GM12878 (cell line): ENCODE measurements around the gene OR8D1. TPM values are rescaled to one million over a fixed set of nuclear protein-coding genes. Genes with fewer than 3 reads are reported as not detected.

ENCODE experiments used
- ATAC-seq: fragments of 200-7000 bp; cut with Tn5 transposase; 3 replicates; pipeline ENCODE4 v1.9.1; 2020; ENCODE audit warnings: mild to moderate bottlenecking, moderate library complexity
- BruUV-seq: library from RNA; stranded (reverse); fragments of 400-500 nt; replicated peaks from 2 replicates; lab custom pipeline; 2021; lab: Mats Ljungman, UMichigan
- CTCF ChIA-PET: fragments of 300-600 bp; sonication (Branson Sonifier 250); formaldehyde crosslinking; extraction: SDS; loops from one replicate; lab custom pipeline; 2021; ENCODE audit warnings: inconsistent platforms; lab: Yijun Ruan, JAX
- POLR2A ChIA-PET: fragments of 350-600 bp; formaldehyde crosslinking; extraction: SDS; loops from one replicate; lab custom pipeline; 2021; ENCODE audit warnings: inconsistent platforms; lab: Charles Lee
- RAD21 ChIA-PET: fragments of 300-600 bp; sonication (Branson Sonifier 250); formaldehyde crosslinking; loops from one replicate; lab custom pipeline; 2023; ENCODE audit warnings: antibody characterized with exemption; ENCODE audit not compliant: unreplicated experiment; lab: Charles Lee
- SMC1A ChIA-PET: fragments of 300-600 bp; sonication (Branson Sonifier 250); formaldehyde crosslinking; loops from one replicate; lab custom pipeline; 2023; ENCODE audit not compliant: unreplicated experiment, uncharacterized antibody; lab: Charles Lee
- DNase-seq: peaks from one replicate; pipeline ENCODE4 v3.0.0-alpha.2; 2011; ENCODE audit warnings: low read depth, low spot score
- FAIRE-seq: peaks from 3 replicates; lab custom pipeline; 2011; peaks lifted over from hg19 to GRCh38; lab: Jason Lieb, UNC
- H2AFZ ChIP-seq: 2 replicates; pipeline ENCODE4 v1.6.0; 2011; ENCODE audit warnings: low read depth, low read length, control low read depth; ENCODE audit not compliant: control insufficient read depth
- H3K27ac ChIP-seq: 2 replicates; pipeline ENCODE4 v1.5.1; 2011; ENCODE audit warnings: control low read depth; ENCODE audit not compliant: control insufficient read depth, insufficient read depth
- H3K27me3 ChIP-seq, 2 experiments: replicated peaks in 1 of 2; 2 replicates each; pipeline versions ENCODE4 v1.6.0 to v1.6.1; 2011; ENCODE audit warnings: low read length in 1 of 2; ENCODE audit not compliant: control insufficient read depth in 2 of 2, insufficient read depth in 2 of 2
- H3K36me3 ChIP-seq, 2 experiments: 2 replicates each; pipeline ENCODE4 v1.5.1; 2011; ENCODE audit warnings: low read length in 1 of 2; ENCODE audit not compliant: control insufficient read depth in 2 of 2, insufficient read depth in 2 of 2
- H3K4me1 ChIP-seq: 2 replicates; pipeline ENCODE4 v1.6.1; 2011; ENCODE audit warnings: mild to moderate bottlenecking, low read length, moderate library complexity, mixed read lengths; ENCODE audit not compliant: control insufficient read depth, insufficient read depth
- H3K4me2 ChIP-seq: 2 replicates; pipeline ENCODE4 v1.6.0; 2011; ENCODE audit warnings: control low read depth; ENCODE audit not compliant: control insufficient read depth, insufficient read depth
- H3K4me3 ChIP-seq: fragments of 200-600 bp; sonication (generic); 2 replicates; pipeline ENCODE4 v1.5.1; 2016
- H3K79me2 ChIP-seq: 2 replicates; pipeline ENCODE4 v1.6.0; 2011; ENCODE audit warnings: low read length; ENCODE audit not compliant: control insufficient read depth, insufficient read depth
- H3K9ac ChIP-seq: 2 replicates; pipeline ENCODE4 v1.8.0; 2011; ENCODE audit warnings: low read length, control low read depth, mixed read lengths; ENCODE audit not compliant: control insufficient read depth, insufficient read depth
- H3K9me3 ChIP-seq: replicated peaks from 3 replicates; pipeline ENCODE4 v1.5.1; 2011; ENCODE audit warnings: mild to moderate bottlenecking, low read length; ENCODE audit not compliant: control insufficient read depth, insufficient read depth
- H4K20me1 ChIP-seq: 2 replicates; pipeline ENCODE4 v1.6.0; 2011; ENCODE audit not compliant: control insufficient read depth, insufficient read depth
- BCLAF1 ChIP-seq: fragments of 450-650 bp; IDR thresholded peaks from 2 replicates; pipeline ENCODE4 v1.6.1; 2017; ENCODE audit warnings: antibody characterized with exemption, mild to moderate bottlenecking, moderate library complexity
- GABPA ChIP-seq: IDR thresholded peaks from 2 replicates; pipeline ENCODE4 v1.6.1; 2014; ENCODE audit warnings: antibody characterized with exemption, low read depth, mild to moderate bottlenecking, inconsistent platforms
- JUNB ChIP-seq: IDR thresholded peaks from 2 replicates; pipeline ENCODE4 v1.6.1; 2016; ENCODE audit warnings: antibody characterized with exemption, mild to moderate bottlenecking
- NBN ChIP-seq: fragments of 450-650 bp; IDR thresholded peaks from 2 replicates; pipeline ENCODE4 v1.6.1; 2016
- PAX8 ChIP-seq: fragments of 450-650 bp; IDR thresholded peaks from 2 replicates; pipeline ENCODE4 v1.6.1; 2017; ENCODE audit warnings: mild to moderate bottlenecking, moderate library complexity
- WRNIP1 ChIP-seq: IDR thresholded peaks from 2 replicates; pipeline ENCODE4 v1.6.1; 2011; ENCODE audit warnings: low read depth, low read length, improper control_type of control experiment, borderline replicate concordance
- ZBED1 ChIP-seq: IDR thresholded peaks from 2 replicates; pipeline ENCODE4 v1.6.1; 2016; ENCODE audit warnings: borderline replicate concordance
- ZBTB33 ChIP-seq: fragments of 450-650 bp; IDR thresholded peaks from 2 replicates; pipeline ENCODE4 v1.6.1; 2017; ENCODE audit warnings: mild to moderate bottlenecking
- WGBS: methylation state at CpG from one replicate; pipeline ENCODE4 v1.1.6; 2016; ENCODE audit warnings: low lambda C conversion rate; ENCODE audit not compliant: insufficient replicate concordance, insufficient coverage; ENCODE audit errors: missing lambda C conversion rate; 5-methylcytosine and 5-hydroxymethylcytosine counted together
- in situ Hi-C: fragments of 300-500 bp; cut with MboI; formaldehyde crosslinking; loops from 9 replicates; pipeline ENCODE4 v1.14.3; 2018; ENCODE audit warnings: mixed read lengths
- intact Hi-C: fragments of 100-400 bp; cut with micrococcal nuclease; formaldehyde crosslinking; loops from one replicate; pipeline ENCODE4 v1.14.2; 2022; ENCODE audit not compliant: unreplicated experiment
- polyA plus RNA-seq, 11 experiments: library from polyadenylated mRNA; depleted of rRNA in 4 of 11; unstranded in 6 of 11; stranded (reverse) in 5 of 11; fragments of >200 nt; fragmentation: Nextera tagmentation in 4 of 11; fragmentation: Illumina TruSeq in 1 of 11; extraction: Ambion mirVana in 4 of 11; extraction: Trizol in 1 of 11; gene quantifications; 1 replicate in 1 of 11; 2 replicates in 10 of 11; pipeline versions ENCODE4 v1.2.1 to v1.2.3, GENCODE V29; 2011 to 2016; ENCODE audit warnings: inconsistent platforms in 2 of 11, missing spikeins in 2 of 11, low read depth in 1 of 11
- total RNA-seq, 4 experiments: library from RNA; depleted of rRNA in 3 of 4; stranded (reverse); fragments of >200 nt in 3 of 4; fragmentation: Illumina TruSeq in 1 of 4; extraction: Trizol in 1 of 4; gene quantifications; 2 replicates each; pipeline versions ENCODE4 v1.2.1 to v1.2.3, GENCODE V29; 2013 to 2021
- TF ChIP-seq, protein P1 (sequence below): fragments of 450-650 bp; conservative IDR thresholded peaks from 2 replicates; pipeline ENCODE4 v1.6.1; 2017; ENCODE audit warnings: mild to moderate bottlenecking, moderate library complexity
- TF ChIP-seq, protein P2 (sequence below): fragments of 450-650 bp; IDR thresholded peaks from 2 replicates; pipeline ENCODE4 v1.6.1; 2016; ENCODE audit warnings: mild to moderate bottlenecking
- TF ChIP-seq, protein P3 (sequence below): fragments of 450-650 bp; formaldehyde crosslinking; IDR thresholded peaks from 2 replicates; pipeline ENCODE4 v1.5.0; 2022; ENCODE audit warnings: mild to moderate bottlenecking, missing genetic modification characterization

The OR8D1 gene
- total and polyA plus RNA-seq, 10 of the 15 experiments (the other 5 are each of a cell fraction or from before 2014, with no cell fraction given), result not detected

GRCh38 chr11:124322356-124322755 lies 8.6 kb upstream of the OR8D1 start:
- no peak overlapping the region for H3K4me3 ChIP-seq
- H3K27ac ChIP-seq, result no peak overlapping the region
- BruUV-seq, result no TSS peak
- intact Hi-C loops (no loop called here), in situ Hi-C loops (no loop called here)
- no peak for ATAC-seq
- ChIA-PET CTCF (no interaction called here), RAD21 (no interaction called here), SMC1A (no interaction called here), POLR2A (interaction anchor here (0.5 kb wide), 1 partner anchor 94 kb away, joined by 3 read pairs; no protein-coding TSS in a partner anchor)
- no peaks in the 10 kb centered on the region for H3K79me2 ChIP-seq
- no peak for FAIRE-seq
- peaks cover 0 to 1% of the 10 kb centered on the region in 2 experiments; a peak in 1 of 4 replicates for H3K27me3 ChIP-seq
- H4K20me1 ChIP-seq, result no peaks in the 10 kb centered on the region; the same call in 1 of the 2 replicates
- no peak overlapping the region for H3K4me2 ChIP-seq
- H3K9me3 ChIP-seq, result no peaks in the 10 kb centered on the region
- no peak for DNase-seq
- WGBS, result 81% methylated on average over 1 of the region's 1 CpG
- no peaks in the 10 kb centered on the region for H3K36me3 ChIP-seq
- H3K4me1 ChIP-seq, result no peaks in the 10 kb centered on the region
- no peak overlapping the region for H3K9ac ChIP-seq
- H2AFZ ChIP-seq, result no peak overlapping the region
- TF ChIP-seq GABPA (no peak), NBN (no peak), ZBED1 (no peak), WRNIP1 (no peak), ZBTB33 (no peak), BCLAF1 (no peak), PAX8 (no peak), JUNB (no peak)
- TF ChIP-seq, protein P1, sequence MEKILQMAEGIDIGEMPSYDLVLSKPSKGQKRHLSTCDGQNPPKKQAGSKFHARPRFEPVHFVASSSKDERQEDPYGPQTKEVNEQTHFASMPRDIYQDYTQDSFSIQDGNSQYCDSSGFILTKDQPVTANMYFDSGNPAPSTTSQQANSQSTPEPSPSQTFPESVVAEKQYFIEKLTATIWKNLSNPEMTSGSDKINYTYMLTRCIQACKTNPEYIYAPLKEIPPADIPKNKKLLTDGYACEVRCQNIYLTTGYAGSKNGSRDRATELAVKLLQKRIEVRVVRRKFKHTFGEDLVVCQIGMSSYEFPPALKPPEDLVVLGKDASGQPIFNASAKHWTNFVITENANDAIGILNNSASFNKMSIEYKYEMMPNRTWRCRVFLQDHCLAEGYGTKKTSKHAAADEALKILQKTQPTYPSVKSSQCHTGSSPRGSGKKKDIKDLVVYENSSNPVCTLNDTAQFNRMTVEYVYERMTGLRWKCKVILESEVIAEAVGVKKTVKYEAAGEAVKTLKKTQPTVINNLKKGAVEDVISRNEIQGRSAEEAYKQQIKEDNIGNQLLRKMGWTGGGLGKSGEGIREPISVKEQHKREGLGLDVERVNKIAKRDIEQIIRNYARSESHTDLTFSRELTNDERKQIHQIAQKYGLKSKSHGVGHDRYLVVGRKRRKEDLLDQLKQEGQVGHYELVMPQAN, result no peak
- TF ChIP-seq, protein P2, sequence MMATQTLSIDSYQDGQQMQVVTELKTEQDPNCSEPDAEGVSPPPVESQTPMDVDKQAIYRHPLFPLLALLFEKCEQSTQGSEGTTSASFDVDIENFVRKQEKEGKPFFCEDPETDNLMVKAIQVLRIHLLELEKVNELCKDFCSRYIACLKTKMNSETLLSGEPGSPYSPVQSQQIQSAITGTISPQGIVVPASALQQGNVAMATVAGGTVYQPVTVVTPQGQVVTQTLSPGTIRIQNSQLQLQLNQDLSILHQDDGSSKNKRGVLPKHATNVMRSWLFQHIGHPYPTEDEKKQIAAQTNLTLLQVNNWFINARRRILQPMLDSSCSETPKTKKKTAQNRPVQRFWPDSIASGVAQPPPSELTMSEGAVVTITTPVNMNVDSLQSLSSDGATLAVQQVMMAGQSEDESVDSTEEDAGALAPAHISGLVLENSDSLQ, result no peak
- TF ChIP-seq, protein P3, sequence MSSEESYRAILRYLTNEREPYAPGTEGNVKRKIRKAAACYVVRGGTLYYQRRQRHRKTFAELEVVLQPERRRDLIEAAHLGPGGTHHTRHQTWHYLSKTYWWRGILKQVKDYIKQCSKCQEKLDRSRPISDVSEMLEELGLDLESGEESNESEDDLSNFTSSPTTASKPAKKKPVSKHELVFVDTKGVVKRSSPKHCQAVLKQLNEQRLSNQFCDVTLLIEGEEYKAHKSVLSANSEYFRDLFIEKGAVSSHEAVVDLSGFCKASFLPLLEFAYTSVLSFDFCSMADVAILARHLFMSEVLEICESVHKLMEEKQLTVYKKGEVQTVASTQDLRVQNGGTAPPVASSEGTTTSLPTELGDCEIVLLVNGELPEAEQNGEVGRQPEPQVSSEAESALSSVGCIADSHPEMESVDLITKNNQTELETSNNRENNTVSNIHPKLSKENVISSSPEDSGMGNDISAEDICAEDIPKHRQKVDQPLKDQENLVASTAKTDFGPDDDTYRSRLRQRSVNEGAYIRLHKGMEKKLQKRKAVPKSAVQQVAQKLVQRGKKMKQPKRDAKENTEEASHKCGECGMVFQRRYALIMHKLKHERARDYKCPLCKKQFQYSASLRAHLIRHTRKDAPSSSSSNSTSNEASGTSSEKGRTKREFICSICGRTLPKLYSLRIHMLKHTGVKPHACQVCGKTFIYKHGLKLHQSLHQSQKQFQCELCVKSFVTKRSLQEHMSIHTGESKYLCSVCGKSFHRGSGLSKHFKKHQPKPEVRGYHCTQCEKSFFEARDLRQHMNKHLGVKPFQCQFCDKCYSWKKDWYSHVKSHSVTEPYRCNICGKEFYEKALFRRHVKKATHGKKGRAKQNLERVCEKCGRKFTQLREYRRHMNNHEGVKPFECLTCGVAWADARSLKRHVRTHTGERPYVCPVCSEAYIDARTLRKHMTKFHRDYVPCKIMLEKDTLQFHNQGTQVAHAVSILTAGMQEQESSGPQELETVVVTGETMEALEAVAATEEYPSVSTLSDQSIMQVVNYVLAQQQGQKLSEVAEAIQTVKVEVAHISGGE (CRISPR knock-in tag), result no peak
